Neural progenitor cell (in vitro differentiated cells): ENCODE results near the gene TIRAP. TPM values are rescaled to one million over a fixed set of nuclear protein-coding genes. Genes with fewer than 3 reads are reported as not detected.

Experiments used
- DNase-seq: peaks from one replicate; pipeline ENCODE4 v3.0.0-alpha.2; 2016; ENCODE audit warnings: low spot score
- H2AFZ ChIP-seq: fragments of 200-600 bp; sonication (generic); replicated peaks from 2 replicates; pipeline ENCODE4 v1.6.1; 2016; ENCODE audit warnings: antibody characterized with exemption
- H3F3A ChIP-seq: fragments of 200-600 bp; sonication (generic); 2 replicates; pipeline ENCODE4 v1.6.1; 2016; ENCODE audit warnings: antibody characterized with exemption, low read depth
- H3K27ac ChIP-seq: fragments of 200-600 bp; sonication (generic); 2 replicates; pipeline ENCODE4 v1.5.1; 2016; ENCODE audit warnings: mild to moderate bottlenecking
- H3K27me3 ChIP-seq: fragments of 200-600 bp; sonication (generic); 2 replicates; pipeline ENCODE4 v1.6.1; 2016; ENCODE audit warnings: mild to moderate bottlenecking, moderate library complexity
- H3K36me3 ChIP-seq: fragments of 200-600 bp; sonication (generic); 2 replicates; pipeline ENCODE4 v1.5.1; 2016
- H3K4me1 ChIP-seq: fragments of 200-600 bp; sonication (generic); 2 replicates; pipeline ENCODE4 v1.6.1; 2016; ENCODE audit warnings: mixed run types
- H3K4me2 ChIP-seq: fragments of 200-600 bp; sonication (generic); 2 replicates; pipeline ENCODE4 v1.6.1; 2016
- H3K4me3 ChIP-seq: fragments of 200-600 bp; sonication (generic); 2 replicates; pipeline ENCODE4 v1.5.1; 2016
- H3K79me2 ChIP-seq: fragments of 200-600 bp; sonication (generic); 2 replicates; pipeline ENCODE4 v1.6.1; 2016; ENCODE audit warnings: low read depth
- H3K9ac ChIP-seq: fragments of 200-600 bp; sonication (generic); 2 replicates; pipeline ENCODE4 v1.6.1; 2016
- H3K9me3 ChIP-seq: fragments of 200-600 bp; sonication (generic); 2 replicates; pipeline ENCODE4 v1.5.1; 2016; ENCODE audit warnings: low read depth
- H4K20me1 ChIP-seq: fragments of 200-600 bp; sonication (generic); 2 replicates; pipeline ENCODE4 v1.6.1; 2016; ENCODE audit warnings: low read depth
- H3K27ac Mint-ChIP-seq: 3 replicates; pipeline ENCODE4 v1.8.0; 2021; ENCODE audit warnings: mixed read lengths
- H3K27me3 Mint-ChIP-seq: 2 replicates; pipeline ENCODE4 v1.8.0; 2022; ENCODE audit warnings: low read depth, mild to moderate bottlenecking, inconsistent platforms, moderate library complexity, mixed read lengths; ENCODE audit not compliant: insufficient read depth
- H3K36me3 Mint-ChIP-seq: 3 replicates; pipeline ENCODE4 v1.8.0; 2021; ENCODE audit warnings: mixed read lengths
- H3K4me1 Mint-ChIP-seq: 3 replicates; pipeline ENCODE4 v1.8.0; 2021; ENCODE audit warnings: mixed read lengths
- H3K4me3 Mint-ChIP-seq: 3 replicates; pipeline ENCODE4 v1.8.0; 2021; ENCODE audit warnings: mild to moderate bottlenecking, moderate library complexity, mixed read lengths
- H3K9me3 Mint-ChIP-seq: 3 replicates; pipeline ENCODE4 v1.8.0; 2020; ENCODE audit warnings: mixed read lengths
- EZH2 ChIP-seq: fragments of 200-600 bp; sonication (generic); IDR thresholded peaks from 2 replicates; pipeline ENCODE4 v1.6.1; 2017; ENCODE audit warnings: antibody characterized with exemption, mild to moderate bottlenecking, moderate library complexity
- EZH2phosphoT487 ChIP-seq: fragments of 200-600 bp; sonication (generic); IDR thresholded peaks from 2 replicates; pipeline ENCODE4 v1.6.1; 2017; ENCODE audit warnings: antibody characterized with exemption
- total RNA-seq: library from RNA; depleted of rRNA; stranded (reverse); fragments of >200 nt; gene quantifications from 2 replicates; pipeline ENCODE4 v1.2.3, GENCODE V29; 2015; ENCODE audit warnings: low replicate concordance
- TF ChIP-seq, protein P1 (sequence below): fragments of 200-600 bp; sonication (generic); IDR thresholded peaks from 2 replicates; pipeline ENCODE4 v1.5.1; 2017; ENCODE audit warnings: antibody characterized with exemption, mild to moderate bottlenecking

The TIRAP gene
- total RNA-seq, 1 donor from 2014 or later: 5.3 TPM

DNA sequence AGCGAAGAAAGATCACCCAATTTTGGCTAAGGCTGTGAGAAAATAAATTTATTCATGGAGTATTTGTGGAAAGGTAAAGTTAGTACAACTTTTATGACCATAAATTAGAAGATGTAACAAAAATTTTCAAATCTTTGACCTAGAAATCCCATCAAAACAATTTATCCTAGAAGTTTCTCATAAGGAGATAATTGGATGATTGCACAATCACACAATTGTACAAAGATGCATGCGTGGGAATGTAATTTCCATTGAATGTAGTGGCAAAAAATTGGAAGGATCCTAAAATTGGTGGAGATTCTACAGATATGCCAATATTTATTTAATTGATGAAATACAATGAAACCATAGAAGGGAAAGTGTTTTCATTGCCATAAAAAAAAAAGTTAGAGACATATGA lies 25.7 kb upstream of the TIRAP start:
- Mint-ChIP-seq H3K27ac (no peak overlapping the region), H3K9me3 (no peaks in the 10 kb centered on the region), H3K4me1 (no peaks in the 10 kb centered on the region), H3K36me3 (peaks cover 23% of the 10 kb centered on the region), H3K27me3 (peaks cover 2% of the 10 kb centered on the region), H3K4me3 (no peak overlapping the region)
- Histone ChIP-seq H2AFZ (no peak overlapping the region), H3K27ac (no peak overlapping the region), H3K9me3 (no peaks in the 10 kb centered on the region), H3K4me3 (no peak overlapping the region), H4K20me1 (peaks cover 5% of the 10 kb centered on the region), H3K4me1 (no peaks in the 10 kb centered on the region), H3K4me2 (no peak overlapping the region), H3K36me3 (no peaks in the 10 kb centered on the region), H3K9ac (no peak overlapping the region), H3K79me2 (no peaks in the 10 kb centered on the region), H3F3A (peaks cover 23% of the 10 kb centered on the region), H3K27me3 (no peaks in the 10 kb centered on the region)
- DNase-seq: no peak
- TF ChIP-seq EZH2: no peak
- TF ChIP-seq, protein P1, sequence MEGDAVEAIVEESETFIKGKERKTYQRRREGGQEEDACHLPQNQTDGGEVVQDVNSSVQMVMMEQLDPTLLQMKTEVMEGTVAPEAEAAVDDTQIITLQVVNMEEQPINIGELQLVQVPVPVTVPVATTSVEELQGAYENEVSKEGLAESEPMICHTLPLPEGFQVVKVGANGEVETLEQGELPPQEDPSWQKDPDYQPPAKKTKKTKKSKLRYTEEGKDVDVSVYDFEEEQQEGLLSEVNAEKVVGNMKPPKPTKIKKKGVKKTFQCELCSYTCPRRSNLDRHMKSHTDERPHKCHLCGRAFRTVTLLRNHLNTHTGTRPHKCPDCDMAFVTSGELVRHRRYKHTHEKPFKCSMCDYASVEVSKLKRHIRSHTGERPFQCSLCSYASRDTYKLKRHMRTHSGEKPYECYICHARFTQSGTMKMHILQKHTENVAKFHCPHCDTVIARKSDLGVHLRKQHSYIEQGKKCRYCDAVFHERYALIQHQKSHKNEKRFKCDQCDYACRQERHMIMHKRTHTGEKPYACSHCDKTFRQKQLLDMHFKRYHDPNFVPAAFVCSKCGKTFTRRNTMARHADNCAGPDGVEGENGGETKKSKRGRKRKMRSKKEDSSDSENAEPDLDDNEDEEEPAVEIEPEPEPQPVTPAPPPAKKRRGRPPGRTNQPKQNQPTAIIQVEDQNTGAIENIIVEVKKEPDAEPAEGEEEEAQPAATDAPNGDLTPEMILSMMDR: no peak
- no peak for TF ChIP-seq EZH2phosphoT487

DNA sequence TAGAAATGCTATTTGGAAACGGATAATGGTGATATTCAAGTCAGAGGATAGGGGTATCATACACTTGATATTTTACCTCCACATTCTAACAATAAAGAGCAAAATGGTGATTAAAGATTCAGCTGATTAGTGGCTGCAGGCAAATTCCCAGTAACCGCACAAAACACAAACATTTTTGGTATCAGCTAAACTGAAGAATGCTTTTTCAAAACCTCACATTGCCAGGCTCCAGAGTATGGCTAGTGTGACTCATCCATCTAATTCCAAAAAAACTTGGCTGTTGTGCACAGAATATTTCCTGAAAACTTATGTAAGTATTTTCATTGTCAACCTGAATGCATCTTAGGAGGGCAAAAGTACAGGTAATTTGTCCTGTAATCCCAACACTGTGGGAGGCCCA lies 25.1 kb upstream of the TIRAP start:
- no peak for DNase-seq
- H4K20me1 ChIP-seq: peaks cover 5% of the 10 kb centered on the region
- H3K79me2 ChIP-seq: no peaks in the 10 kb centered on the region
- TF ChIP-seq EZH2: no peak
- TF ChIP-seq EZH2phosphoT487: no peak
- TF ChIP-seq, protein P1: no peak
- H3K36me3 ChIP-seq: no peaks in the 10 kb centered on the region
- H3K4me1 Mint-ChIP-seq: no peaks in the 10 kb centered on the region
- no peaks in the 10 kb centered on the region for H3K9me3 ChIP-seq
- no peak overlapping the region for H3K4me3 ChIP-seq
- no peak overlapping the region for H3K9ac ChIP-seq
- no peak overlapping the region for H2AFZ ChIP-seq
- no peaks in the 10 kb centered on the region for H3K9me3 Mint-ChIP-seq
- no peak overlapping the region for H3K4me2 ChIP-seq
- H3K27me3 Mint-ChIP-seq: peaks cover 2% of the 10 kb centered on the region
- H3K27me3 ChIP-seq: no peaks in the 10 kb centered on the region
- H3K4me1 ChIP-seq: no peaks in the 10 kb centered on the region
- no peak overlapping the region for H3K27ac ChIP-seq
- H3F3A ChIP-seq: peaks cover 25% of the 10 kb centered on the region
- peaks cover 22% of the 10 kb centered on the region for H3K36me3 Mint-ChIP-seq
- H3K27ac Mint-ChIP-seq: no peak overlapping the region
- no peak overlapping the region for H3K4me3 Mint-ChIP-seq

DNA sequence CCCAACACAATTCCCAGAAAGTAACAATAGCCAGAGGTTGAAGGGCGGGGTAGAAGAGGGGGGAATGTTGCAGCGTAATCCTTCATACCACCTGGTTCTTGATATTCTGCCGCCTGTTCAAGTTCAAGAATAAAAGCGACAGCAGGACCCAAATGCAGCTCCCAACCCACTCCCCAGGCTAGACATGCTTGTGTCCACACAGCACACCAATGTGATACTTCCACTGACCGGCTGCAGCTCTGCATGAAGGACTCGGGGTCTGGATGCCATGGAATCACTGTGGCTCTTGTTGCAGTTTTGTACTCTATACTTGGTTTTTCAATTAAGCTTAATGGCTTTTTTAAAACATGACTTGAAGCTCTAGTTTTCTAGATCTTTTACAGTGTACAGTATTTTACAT lies 20.7 kb upstream of the TIRAP start:
- no peaks in the 10 kb centered on the region for H3K4me1 ChIP-seq
- H3K36me3 Mint-ChIP-seq: peaks cover 43% of the 10 kb centered on the region

More for the DNA sequence above, 20.7 kb upstream of the TIRAP start:
- Histone ChIP-seq H4K20me1 (peaks cover under 1% of the 10 kb centered on the region), H3K27ac (no peak overlapping the region), H3K79me2 (peaks cover 6% of the 10 kb centered on the region), H3F3A (peaks cover 35% of the 10 kb centered on the region), H3K36me3 (peaks cover 9% of the 10 kb centered on the region), H3K4me2 (no peak overlapping the region), H3K4me3 (no peak overlapping the region), H3K9me3 (no peaks in the 10 kb centered on the region), H2AFZ (no peak overlapping the region), H3K9ac (no peak overlapping the region), H3K27me3 (no peaks in the 10 kb centered on the region)
- Mint-ChIP-seq H3K27ac (no peak overlapping the region), H3K4me1 (peaks cover 2% of the 10 kb centered on the region), H3K4me3 (no peak overlapping the region), H3K9me3 (no peaks in the 10 kb centered on the region), H3K27me3 (peaks cover 2% of the 10 kb centered on the region)
- TF ChIP-seq EZH2phosphoT487 (no peak), EZH2 (no peak)
- TF ChIP-seq, protein P1: no peak
- no peak for DNase-seq
